ENCODE measurements around the gene PPP1R13B.

PPP1R13B gene

GRCh38 chr14:103688906-103689902 lies 158.2 kb downstream of the PPP1R13B start:
- DNase-seq (ENCODE audit: low read depth in 1 of 2, low spot score in 1 of 2), result no peak

DNA sequence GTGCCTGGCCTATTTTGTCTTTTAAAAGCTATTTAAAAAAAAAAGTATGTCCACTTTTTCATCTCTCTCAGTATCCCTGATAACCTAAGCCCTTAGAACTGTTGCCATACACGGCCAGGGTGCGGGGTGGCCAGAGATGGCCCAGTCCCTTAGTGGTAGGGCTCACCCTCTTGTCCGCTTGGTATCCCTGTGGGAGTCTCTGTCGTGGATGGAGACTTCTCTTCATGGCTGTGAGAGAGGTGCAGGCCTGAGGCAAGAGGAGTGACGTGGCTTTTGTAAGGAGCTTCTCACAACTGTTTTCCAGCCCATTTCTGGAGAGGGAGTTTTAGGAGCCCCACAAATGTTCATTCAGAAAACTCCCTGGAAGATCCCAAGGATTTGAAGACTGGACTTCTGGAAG lies 158.9 kb downstream of the PPP1R13B start:
- DNase-seq (ENCODE audit: low read depth in 1 of 2, low spot score in 1 of 2), result no peak

GRCh38 chr14:103687712-103688111 lies 159.7 kb downstream of the PPP1R13B start:
- DNase-seq (ENCODE audit: low read depth in 1 of 2, low spot score in 1 of 2), result no peak

DNA sequence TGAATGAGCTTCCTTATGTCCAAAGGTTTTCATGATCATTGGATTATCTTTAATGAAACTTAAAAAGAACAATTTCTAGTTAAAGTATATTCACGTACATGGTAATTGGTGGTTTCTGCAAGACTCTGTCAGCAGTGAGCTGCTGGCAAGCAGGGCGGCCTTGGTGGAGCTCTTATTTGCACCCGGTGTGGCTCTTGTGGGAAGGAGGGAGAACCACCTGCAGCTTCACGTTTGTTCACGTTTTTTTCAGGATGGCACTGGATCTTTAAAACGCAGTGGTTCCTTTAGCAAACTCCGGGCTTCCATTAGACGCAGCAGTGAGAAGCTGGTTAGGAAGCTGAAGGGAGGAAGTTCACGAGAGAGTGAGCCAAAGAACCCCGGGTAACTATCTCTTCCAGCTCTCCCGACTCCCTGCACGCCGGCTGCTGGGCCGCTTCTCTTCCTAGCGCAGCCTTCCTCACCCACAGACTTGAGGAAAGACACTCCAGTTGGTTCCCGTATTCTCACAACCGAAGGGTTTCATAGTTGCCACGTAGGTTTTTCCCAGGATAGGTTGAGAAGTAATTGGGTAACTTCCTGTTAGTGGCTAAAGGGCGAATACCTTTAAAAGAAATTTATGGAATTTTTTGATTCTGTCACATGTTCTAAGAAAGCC lies 160.4 kb downstream of the PPP1R13B start:
- no peak for DNase-seq (ENCODE audit: low read depth in 1 of 2, low spot score in 1 of 2)

- no peak for DNase-seq (ENCODE audit: low read depth in 1 of 2, low spot score in 1 of 2)
These were observed 161.8 kb downstream of the PPP1R13B start for GRCh38 chr14:103685276-103686211.

- no peak for DNase-seq (ENCODE audit: low read depth in 1 of 2, low spot score in 1 of 2)
These were observed 162.5 kb downstream of the PPP1R13B start for GRCh38 chr14:103684871-103685270.

DNA sequence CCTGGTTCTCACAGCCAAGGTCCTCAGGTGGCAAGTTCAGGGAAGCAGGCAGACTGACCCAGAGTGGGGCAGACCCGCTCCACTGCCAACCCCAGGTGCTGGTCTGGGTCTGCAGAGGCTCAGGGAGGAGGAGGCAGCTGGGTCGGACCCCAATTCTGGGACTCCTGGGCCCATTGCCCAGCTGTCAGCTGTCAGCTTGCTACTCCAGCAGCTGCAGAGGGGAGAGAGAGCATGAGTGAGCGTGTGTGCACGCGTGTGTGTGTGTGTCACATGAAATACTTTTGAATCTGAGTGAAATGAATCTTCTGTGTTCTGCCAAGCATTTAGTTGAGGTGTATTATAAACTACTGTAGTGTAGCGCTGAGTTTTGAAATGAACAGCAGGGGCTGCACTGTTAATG lies 162.9 kb downstream of the PPP1R13B start:
- DNase-seq (ENCODE audit: low read depth in 1 of 2, low spot score in 1 of 2), result no peak
